ENCODE results near the gene ACTBL2.

The ACTBL2 gene

DNA sequence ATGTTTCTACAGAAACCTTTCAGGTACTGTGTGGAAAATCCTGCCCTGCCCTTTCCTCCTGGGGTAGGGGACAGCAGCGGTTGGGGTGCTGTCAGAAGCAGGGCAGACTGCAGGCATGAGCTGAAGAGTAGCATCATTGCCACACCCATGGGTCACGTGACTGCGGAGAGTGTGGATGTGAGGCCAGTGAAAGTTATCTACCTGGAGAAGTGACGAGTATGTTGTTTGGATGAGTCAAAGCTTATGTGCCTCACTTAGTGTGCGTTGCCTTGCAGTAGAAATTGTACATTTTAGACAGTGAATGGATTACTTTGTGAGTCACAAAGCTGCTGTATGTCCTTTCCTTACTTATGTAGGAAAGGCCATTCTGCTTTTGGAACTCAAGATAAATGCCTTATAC lies 21.7 kb upstream of the ACTBL2 start:
- in situ Hi-C loops (cut with MboI; ENCODE audit: low sequenced_read_pairs, unreplicated experiment) = loop anchor here (25.0 kb wide), 1 partner anchor 958 kb away; the partner anchor contains the start of gene PLK2
- TF ChIP-seq CTCF (IDR thresholded peaks at IDR 0.05; ENCODE audit: borderline replicate concordance, control extremely low read depth, extremely low read depth, insufficient read depth, missing control alignments) = no peak
- no peak for DNase-seq (ENCODE audit: low spot score)

DNA sequence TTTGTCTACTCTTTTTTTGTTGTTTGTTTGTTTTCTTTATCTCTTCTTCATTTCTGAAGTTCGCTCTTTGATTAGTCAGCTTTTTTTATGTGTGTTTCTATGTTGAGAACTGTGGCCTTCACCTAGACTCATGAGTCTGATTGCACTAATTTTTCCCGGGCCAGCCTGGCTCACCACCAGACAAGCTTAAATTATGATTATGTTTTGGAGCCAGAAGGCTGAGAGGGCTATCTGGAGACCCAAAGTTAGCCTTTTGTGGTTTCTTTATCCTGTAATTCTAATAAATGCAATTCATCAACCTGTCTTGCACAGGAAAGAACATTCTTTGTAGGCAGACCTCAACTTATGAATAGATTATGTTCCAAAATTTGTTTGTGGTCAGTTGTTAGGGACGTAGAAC lies 20.8 kb upstream of the ACTBL2 start:
- in situ Hi-C loops (cut with MboI; ENCODE audit: low sequenced_read_pairs, unreplicated experiment) = loop anchor here (25.0 kb wide), 1 partner anchor 959 kb away; the partner anchor contains the start of gene PLK2
- TF ChIP-seq CTCF (IDR thresholded peaks at IDR 0.05; ENCODE audit: borderline replicate concordance, control extremely low read depth, extremely low read depth, insufficient read depth, missing control alignments) = no peak
- DNase-seq (ENCODE audit: low spot score) = no peak

DNA sequence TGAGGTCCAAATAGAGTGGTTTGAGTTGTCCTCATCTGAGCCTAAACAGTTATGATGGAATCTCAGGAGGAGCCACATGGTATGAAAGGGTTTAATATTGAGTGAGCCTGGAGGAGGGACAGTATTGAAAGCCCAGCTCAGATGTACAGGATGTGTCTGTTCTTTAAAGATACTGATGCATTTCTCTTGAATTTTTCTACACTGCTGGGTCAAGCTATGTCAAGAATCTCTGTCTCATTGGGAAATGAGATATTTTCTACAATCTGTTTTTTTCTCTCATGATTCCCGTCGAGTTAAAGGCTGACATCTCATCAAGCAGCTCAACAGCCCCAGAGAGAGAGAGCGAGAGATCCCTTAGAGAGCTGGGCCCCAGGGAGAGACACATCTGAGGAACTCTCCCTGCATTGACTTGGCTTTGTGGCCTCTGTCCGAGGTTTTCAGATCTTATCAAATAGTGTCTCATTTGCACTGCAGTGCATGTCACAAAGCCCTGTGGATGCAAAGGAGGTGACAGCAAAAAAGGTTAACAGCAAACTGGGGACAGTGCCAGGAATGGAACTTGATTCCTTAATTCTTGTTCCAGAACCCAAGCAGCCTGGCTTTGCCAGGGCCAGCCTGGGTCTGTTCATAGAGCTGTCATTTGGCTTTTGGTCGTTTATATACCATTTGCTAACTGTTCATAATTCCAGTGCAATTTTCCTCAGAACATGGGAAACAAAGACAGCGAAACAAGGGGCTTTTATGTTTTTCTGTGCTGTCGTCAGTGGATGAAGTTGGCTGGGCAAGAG lies 19.0 kb upstream of the ACTBL2 start:
- no peak for DNase-seq (ENCODE audit: low spot score)
- TF ChIP-seq CTCF (IDR thresholded peaks at IDR 0.05; ENCODE audit: borderline replicate concordance, control extremely low read depth, extremely low read depth, insufficient read depth, missing control alignments) = no peak
- in situ Hi-C loops (cut with MboI; ENCODE audit: low sequenced_read_pairs, unreplicated experiment) = loop anchor here (25.0 kb wide), 1 partner anchor 961 kb away; the partner anchor contains the start of gene PLK2

DNA sequence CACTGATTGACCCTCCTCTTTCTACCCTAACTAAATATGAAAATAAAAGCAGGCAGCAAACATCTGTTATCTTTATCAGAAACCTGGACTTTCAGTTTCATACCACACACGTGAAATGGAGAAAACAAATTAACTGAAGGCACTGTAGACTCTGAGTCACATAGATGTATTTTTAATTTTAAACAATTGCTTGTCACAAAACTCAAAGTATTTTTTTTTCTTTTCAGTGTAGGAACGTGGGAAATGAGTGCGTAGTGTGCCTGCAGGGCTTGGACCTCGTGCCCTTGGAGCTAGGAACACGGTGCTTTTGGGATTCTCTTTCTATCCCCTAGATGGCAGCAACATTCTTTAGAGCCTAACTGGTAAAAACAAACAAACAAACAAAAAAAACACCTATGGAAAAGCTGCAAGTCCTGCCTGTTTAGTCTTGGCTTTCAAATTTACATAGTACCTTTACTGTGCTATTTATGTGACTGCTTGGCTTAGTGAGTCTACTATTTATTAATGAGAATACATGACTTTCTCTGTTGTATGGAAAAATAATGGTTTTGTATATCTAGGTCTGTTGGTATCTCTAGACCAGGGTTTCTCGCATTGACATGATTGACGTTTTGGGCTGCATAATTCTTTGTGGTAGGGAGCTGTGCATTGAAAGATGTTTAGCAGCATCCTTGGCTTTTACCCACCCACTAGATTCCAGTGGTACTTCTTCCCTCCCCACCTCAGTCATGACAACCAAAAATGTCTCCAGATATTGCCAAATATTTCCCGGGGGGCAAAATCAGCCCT lies 16.8 kb upstream of the ACTBL2 start:
- TF ChIP-seq CTCF (IDR thresholded peaks at IDR 0.05; ENCODE audit: borderline replicate concordance, control extremely low read depth, extremely low read depth, insufficient read depth, missing control alignments) = peak; percentile 29
- peak; percentile 33 for DNase-seq (ENCODE audit: low spot score)
- in situ Hi-C loops (cut with MboI; ENCODE audit: low sequenced_read_pairs, unreplicated experiment) = loop anchor here (25.0 kb wide), 1 partner anchor 963 kb away; the partner anchor contains the start of gene PLK2

- in situ Hi-C loops (cut with MboI; ENCODE audit: low sequenced_read_pairs, unreplicated experiment) = no loop called here
- no peak for TF ChIP-seq CTCF (IDR thresholded peaks at IDR 0.05; ENCODE audit: borderline replicate concordance, control extremely low read depth, extremely low read depth, insufficient read depth, missing control alignments)
- no peak for DNase-seq (ENCODE audit: low spot score)
These were observed 15.1 kb upstream of the ACTBL2 start for GRCh38 chr5:57497733-57498132.

- in situ Hi-C loops (cut with MboI; ENCODE audit: low sequenced_read_pairs, unreplicated experiment) = no loop called here
- TF ChIP-seq CTCF (IDR thresholded peaks at IDR 0.05; ENCODE audit: borderline replicate concordance, control extremely low read depth, extremely low read depth, insufficient read depth, missing control alignments) = no peak
- no peak for DNase-seq (ENCODE audit: low spot score)
These were observed 12.9 kb upstream of the ACTBL2 start for GRCh38 chr5:57495285-57496086.

Data from GM13976 (cell line).